Activated CD4-positive, alpha-beta memory T cell treated with anti-CD3 and anti-CD28 coated beads, Interleukin-2, amount 10 ng/mL, durations not matched to agents 7 days and 5 days (primary cell): Measurements from ENCODE around the gene SURF1. TPM values are rescaled to one million over a fixed set of nuclear protein-coding genes. Genes with fewer than 3 reads are reported as not detected.
"Not testable (repeated sequence)": the region's sequence is repeated elsewhere in the genome, so short reads cannot be mapped to it uniquely, and the experiment has no call there.

Experiments
- CTCF ChIA-PET: fragments of 350-600 bp; sonication (Branson Sonifier 250); formaldehyde crosslinking; loops from one replicate; lab custom pipeline; 2021; ENCODE audit warnings: antibody characterized with exemption, inconsistent platforms; lab: Charles Lee
- POLR2A ChIA-PET: fragments of 350-600 bp; sonication (Branson Sonifier 250); formaldehyde crosslinking; loops from one replicate; lab custom pipeline; 2021; ENCODE audit warnings: antibody characterized with exemption; lab: Charles Lee
- DNase-seq: peaks from one replicate; pipeline ENCODE4 v3.0.0-alpha.2; 2020
- H3K27ac Mint-ChIP-seq: one replicate; pipeline ENCODE4 v1.8.0; 2021; ENCODE audit warnings: mild to moderate bottlenecking, mixed read lengths
- H3K27me3 Mint-ChIP-seq: one replicate; pipeline ENCODE4 v1.8.0; 2021; ENCODE audit warnings: mixed read lengths
- H3K36me3 Mint-ChIP-seq: one replicate; pipeline ENCODE4 v1.8.0; 2021; ENCODE audit warnings: low read depth, mixed read lengths
- H3K4me1 Mint-ChIP-seq: one replicate; pipeline ENCODE4 v1.8.0; 2021; ENCODE audit warnings: mixed read lengths
- H3K4me3 Mint-ChIP-seq: one replicate; pipeline ENCODE4 v1.8.0; 2021; ENCODE audit warnings: mild to moderate bottlenecking, mixed read lengths
- H3K9me3 Mint-ChIP-seq: one replicate; pipeline ENCODE4 v1.8.0; 2021; ENCODE audit warnings: mixed read lengths
- total RNA-seq, 2 experiments: library from RNA; stranded (reverse); gene quantifications; one replicate each; pipeline ENCODE4 v1.2.3, GENCODE V29; 2021

Gene SURF1
- total RNA-seq, 2 experiments from 2014 or later = 33.8 to 37.6 TPM

- no peak for DNase-seq
- Mint-ChIP-seq H3K36me3 (no peaks in the 10 kb centered on the region), H3K27ac (no peak overlapping the region), H3K9me3 (no peaks in the 10 kb centered on the region), H3K4me3 (no peak overlapping the region), H3K4me1 (no peaks in the 10 kb centered on the region), H3K27me3 (no peaks in the 10 kb centered on the region)
- ChIA-PET POLR2A (no interaction called here), CTCF (no interaction called here)
These were observed 32.1 kb downstream of the SURF1 start for GRCh38 chr9:133323991-133324703.

- no peaks in the 10 kb centered on the region for H3K9me3 Mint-ChIP-seq
- ChIA-PET CTCF (no interaction called here), POLR2A (no interaction called here)
- H3K36me3 Mint-ChIP-seq = no peaks in the 10 kb centered on the region
- no peak for DNase-seq
- H3K27me3 Mint-ChIP-seq = no peaks in the 10 kb centered on the region
- H3K27ac Mint-ChIP-seq = no peak overlapping the region
- H3K4me1 Mint-ChIP-seq = no peaks in the 10 kb centered on the region
- H3K4me3 Mint-ChIP-seq = no peak overlapping the region
These were observed 33.1 kb downstream of the SURF1 start for GRCh38 chr9:133323211-133323610.

- no peaks in the 10 kb centered on the region for H3K36me3 Mint-ChIP-seq
- no peaks in the 10 kb centered on the region for H3K9me3 Mint-ChIP-seq
- H3K4me1 Mint-ChIP-seq = no peaks in the 10 kb centered on the region
- CTCF ChIA-PET = no interaction called here
- H3K27ac Mint-ChIP-seq = no peak overlapping the region
- POLR2A ChIA-PET = no interaction called here
- H3K27me3 Mint-ChIP-seq = no peaks in the 10 kb centered on the region
- DNase-seq = no peak
- no peak overlapping the region for H3K4me3 Mint-ChIP-seq
These were observed 33.6 kb downstream of the SURF1 start for GRCh38 chr9:133322701-133323100.

GRCh38 chr9:133321411-133321935, 34.8 kb downstream of the SURF1 start:
- CTCF ChIA-PET = no interaction called here
- no peak overlapping the region for H3K4me3 Mint-ChIP-seq
- H3K36me3 Mint-ChIP-seq = no peaks in the 10 kb centered on the region
- no peaks in the 10 kb centered on the region for H3K4me1 Mint-ChIP-seq
- no peaks in the 10 kb centered on the region for H3K9me3 Mint-ChIP-seq
- DNase-seq = no peak
- no peak overlapping the region for H3K27ac Mint-ChIP-seq
- H3K27me3 Mint-ChIP-seq = no peaks in the 10 kb centered on the region
- POLR2A ChIA-PET = no interaction called here

- Mint-ChIP-seq H3K4me1 (no peaks in the 10 kb centered on the region), H3K27me3 (peaks cover 4% of the 10 kb centered on the region), H3K27ac (no peak overlapping the region), H3K4me3 (no peak overlapping the region), H3K9me3 (no peaks in the 10 kb centered on the region), H3K36me3 (no peaks in the 10 kb centered on the region)
- DNase-seq = no peak
- ChIA-PET CTCF (no interaction called here), POLR2A (no interaction called here)
These were observed 35.8 kb downstream of the SURF1 start for GRCh38 chr9:133320421-133320881.

GRCh38 chr9:133317551-133317950, 38.7 kb downstream of the SURF1 start:
- CTCF ChIA-PET, H3K9me3 Mint-ChIP-seq, H3K4me3 Mint-ChIP-seq, H3K4me1 Mint-ChIP-seq, H3K27me3 Mint-ChIP-seq, POLR2A ChIA-PET, H3K27ac Mint-ChIP-seq, DNase-seq, H3K36me3 Mint-ChIP-seq: not testable (repeated sequence)

GRCh38 chr9:133315997-133316396, 40.3 kb downstream of the SURF1 start:
- CTCF ChIA-PET = no interaction called here
- no peak overlapping the region for H3K4me3 Mint-ChIP-seq
- POLR2A ChIA-PET = no interaction called here
- H3K36me3 Mint-ChIP-seq = no peaks in the 10 kb centered on the region
- H3K9me3 Mint-ChIP-seq = no peaks in the 10 kb centered on the region
- no peaks in the 10 kb centered on the region for H3K4me1 Mint-ChIP-seq
- peaks cover 4% of the 10 kb centered on the region for H3K27me3 Mint-ChIP-seq
- no peak for DNase-seq
- no peak overlapping the region for H3K27ac Mint-ChIP-seq

GRCh38 chr9:133309608-133310007, 46.7 kb downstream of the SURF1 start:
- no peaks in the 10 kb centered on the region for H3K9me3 Mint-ChIP-seq
- ChIA-PET POLR2A (no interaction called here), CTCF (no interaction called here)
- peaks cover 9% of the 10 kb centered on the region for H3K27me3 Mint-ChIP-seq
- no peak overlapping the region for H3K4me3 Mint-ChIP-seq
- DNase-seq = no peak
- H3K36me3 Mint-ChIP-seq = no peaks in the 10 kb centered on the region
- no peaks in the 10 kb centered on the region for H3K4me1 Mint-ChIP-seq
- no peak overlapping the region for H3K27ac Mint-ChIP-seq

GRCh38 chr9:133307301-133307700, 49.0 kb downstream of the SURF1 start:
- Mint-ChIP-seq H3K9me3 (no peaks in the 10 kb centered on the region), H3K4me3 (no peak overlapping the region), H3K27ac (no peak overlapping the region), H3K27me3 (peaks cover 9% of the 10 kb centered on the region), H3K36me3 (no peaks in the 10 kb centered on the region), H3K4me1 (no peaks in the 10 kb centered on the region)
- DNase-seq = no peak
- POLR2A ChIA-PET = no interaction called here
- CTCF ChIA-PET = no interaction called here

GRCh38 chr9:133306242-133307204, 49.8 kb downstream of the SURF1 start:
- H3K36me3 Mint-ChIP-seq = no peaks in the 10 kb centered on the region
- H3K9me3 Mint-ChIP-seq = no peaks in the 10 kb centered on the region
- no peak overlapping the region for H3K27ac Mint-ChIP-seq
- no peak for DNase-seq
- CTCF ChIA-PET = no interaction called here
- H3K27me3 Mint-ChIP-seq = peaks cover 12% of the 10 kb centered on the region
- no peak overlapping the region for H3K4me3 Mint-ChIP-seq
- no peaks in the 10 kb centered on the region for H3K4me1 Mint-ChIP-seq
- POLR2A ChIA-PET = no interaction called here

- CTCF ChIA-PET = no interaction called here
- H3K27ac Mint-ChIP-seq = no peak overlapping the region
- H3K4me1 Mint-ChIP-seq = no peaks in the 10 kb centered on the region
- peaks cover 12% of the 10 kb centered on the region for H3K27me3 Mint-ChIP-seq
- POLR2A ChIA-PET = no interaction called here
- H3K9me3 Mint-ChIP-seq = no peaks in the 10 kb centered on the region
- H3K4me3 Mint-ChIP-seq = no peak overlapping the region
- no peak for DNase-seq
- H3K36me3 Mint-ChIP-seq = no peaks in the 10 kb centered on the region
These were observed 50.6 kb downstream of the SURF1 start for GRCh38 chr9:133305731-133306130.

GRCh38 chr9:133304477-133305377, 51.6 kb downstream of the SURF1 start:
- H3K4me1 Mint-ChIP-seq = no peaks in the 10 kb centered on the region
- no peak overlapping the region for H3K4me3 Mint-ChIP-seq
- H3K36me3 Mint-ChIP-seq = no peaks in the 10 kb centered on the region
- H3K27me3 Mint-ChIP-seq = peaks cover 10% of the 10 kb centered on the region
- H3K9me3 Mint-ChIP-seq = no peaks in the 10 kb centered on the region
- ChIA-PET CTCF (no interaction called here), POLR2A (no interaction called here)
- DNase-seq = no peak
- no peak overlapping the region for H3K27ac Mint-ChIP-seq

- H3K4me1 Mint-ChIP-seq = no peaks in the 10 kb centered on the region
- no peaks in the 10 kb centered on the region for H3K9me3 Mint-ChIP-seq
- H3K4me3 Mint-ChIP-seq = no peak overlapping the region
- peaks cover 7% of the 10 kb centered on the region for H3K27me3 Mint-ChIP-seq
- H3K36me3 Mint-ChIP-seq = no peaks in the 10 kb centered on the region
- ChIA-PET POLR2A (no interaction called here), CTCF (no interaction called here)
- no peak for DNase-seq
- no peak overlapping the region for H3K27ac Mint-ChIP-seq
These were observed 52.2 kb downstream of the SURF1 start for GRCh38 chr9:133304158-133304470.
